Breast epithelium (tissue), 4 donors: ENCODE data around the gene H1-8. TPM values are rescaled to one million over a fixed set of nuclear protein-coding genes. Genes with fewer than 3 reads are reported as not detected.

Experiments
- DNase-seq, 2 donors: peaks; one replicate each; pipeline ENCODE4 v3.0.0-alpha.2; 2019; ENCODE audit warnings: low spot score in 2 of 2
- H3K27ac ChIP-seq, 2 donors: fragments of 200-600 bp; sonication (generic) in 1 of 2; one replicate each; pipeline ENCODE4 v1.5.1; 2016 to 2019; ENCODE audit warnings: mild to moderate bottlenecking in 1 of 2
- H3K27me3 ChIP-seq, 2 donors: fragments of 200-600 bp; sonication (generic) in 1 of 2; one replicate each; pipeline versions ENCODE4 v1.5.1 to v1.6.0; 2017 to 2019; ENCODE audit warnings: control low read depth in 1 of 2, mild to moderate bottlenecking in 1 of 2
- H3K36me3 ChIP-seq: fragments of 200-600 bp; one replicate; pipeline ENCODE4 v1.5.1; 2019
- H3K4me1 ChIP-seq, 2 donors: fragments of 200-600 bp; sonication (generic); one replicate each; pipeline ENCODE4 v1.5.1; 2016 to 2019; ENCODE audit warnings: control low read depth in 1 of 2
- H3K4me3 ChIP-seq, 3 donors: fragments of 200-600 bp; sonication (generic); 1 replicate in 2 of 3; 2 replicates in 1 of 3; pipeline ENCODE4 v1.5.1; 2016 to 2019; ENCODE audit warnings: mild to moderate bottlenecking in 3 of 3, moderate library complexity in 2 of 3
- H3K9me3 ChIP-seq, 2 donors: fragments of 200-600 bp; sonication (generic) in 1 of 2; one replicate each; pipeline ENCODE4 v1.5.1; 2016 to 2019; ENCODE audit warnings: control low read depth in 1 of 2
- CTCF ChIP-seq, 3 donors: fragments of 450-650 bp; IDR thresholded peaks; one replicate each; pipeline ENCODE4 v1.5.1; 2016 to 2017; ENCODE audit warnings: antibody characterized with exemption in 3 of 3, mild to moderate bottlenecking in 3 of 3, moderate library complexity in 3 of 3
- POLR2A ChIP-seq: fragments of 450-650 bp; IDR thresholded peaks from one replicate; pipeline ENCODE4 v1.6.1; 2016; ENCODE audit warnings: antibody characterized with exemption, mild to moderate bottlenecking, moderate library complexity
- POLR2AphosphoS5 ChIP-seq, 3 donors: sonication (generic); formaldehyde crosslinking; IDR thresholded peaks; one replicate each; pipeline ENCODE4 v1.6.1; 2017; ENCODE audit warnings: antibody characterized with exemption in 3 of 3
- intact Hi-C: fragments of 100-400 bp; cut with DNase I; formaldehyde crosslinking; loops from one replicate; pipeline ENCODE4 v1.15.1; 2023; ENCODE audit warnings: low total_unique reads
- total RNA-seq, 3 donors: library from RNA; depleted of rRNA; stranded (reverse); fragments of >200 nt; gene quantifications; one replicate each; pipeline ENCODE4 v1.1.0, GENCODE V29; 2016

The H1-8 gene
- total RNA-seq, 3 donors from 2014 or later: not detected

- H3K9me3 ChIP-seq: no peaks in the 10 kb centered on the region
- intact Hi-C loops: no loop called here
- no peak overlapping the region for H3K27ac ChIP-seq
- no peak overlapping the region for H3K4me3 ChIP-seq
- no peak for TF ChIP-seq POLR2AphosphoS5 (IDR thresholded peaks at IDR 0.05)
- no peak for TF ChIP-seq CTCF (IDR thresholded peaks at IDR 0.05)
- H3K4me1 ChIP-seq: no peaks in the 10 kb centered on the region
- no peaks in the 10 kb centered on the region for H3K27me3 ChIP-seq
- DNase-seq: no peak
- H3K36me3 ChIP-seq: no peaks in the 10 kb centered on the region
Measured at GRCh38 chr3:129536374-129536667, 6.7 kb upstream of the H1-8 start.

- no peaks in the 10 kb centered on the region for H3K4me1 ChIP-seq
- no peaks in the 10 kb centered on the region for H3K27me3 ChIP-seq
- intact Hi-C loops: no loop called here
- no peaks in the 10 kb centered on the region for H3K9me3 ChIP-seq
- no peak overlapping the region for H3K27ac ChIP-seq
- no peak for TF ChIP-seq CTCF (IDR thresholded peaks at IDR 0.05)
- no peak for TF ChIP-seq POLR2A
- TF ChIP-seq POLR2AphosphoS5 (IDR thresholded peaks at IDR 0.05): no peak
- no peak overlapping the region for H3K4me3 ChIP-seq
- H3K36me3 ChIP-seq: no peaks in the 10 kb centered on the region
- DNase-seq: no peak
Measured at GRCh38 chr3:129536804-129537203, 6.2 kb upstream of the H1-8 start.

- Histone ChIP-seq H3K4me1 (no peaks in the 10 kb centered on the region), H3K27ac (no peak overlapping the region), H3K9me3 (no peaks in the 10 kb centered on the region), H3K36me3 (no peaks in the 10 kb centered on the region), H3K27me3 (no peaks in the 10 kb centered on the region), H3K4me3 (no peak overlapping the region)
- DNase-seq: no peak
- intact Hi-C loops: no loop called here
- TF ChIP-seq CTCF (IDR thresholded peaks at IDR 0.05) (no peak), POLR2A (no peak), POLR2AphosphoS5 (IDR thresholded peaks at IDR 0.05) (no peak)
Measured at GRCh38 chr3:129539206-129539605, 3.8 kb upstream of the H1-8 start.

- H3K27me3 ChIP-seq: no peaks in the 10 kb centered on the region
- no peak for DNase-seq
- H3K27ac ChIP-seq: no peak overlapping the region
- TF ChIP-seq POLR2AphosphoS5 (IDR thresholded peaks at IDR 0.05) (no peak), CTCF (IDR thresholded peaks at IDR 0.05) (no peak), POLR2A (no peak)
- no peaks in the 10 kb centered on the region for H3K36me3 ChIP-seq
- no peaks in the 10 kb centered on the region for H3K9me3 ChIP-seq
- no peak overlapping the region for H3K4me3 ChIP-seq
- no peaks in the 10 kb centered on the region for H3K4me1 ChIP-seq
- intact Hi-C loops: no loop called here
Measured at GRCh38 chr3:129540776-129541516, 2.0 kb upstream of the H1-8 start.

GRCh38 chr3:129542747-129543146 is 228 bp upstream of the H1-8 start:
- DNase-seq: no peak
- intact Hi-C loops: no loop called here
- Histone ChIP-seq H3K36me3 (no peaks in the 10 kb centered on the region), H3K27ac (no peak overlapping the region), H3K4me1 (no peaks in the 10 kb centered on the region), H3K27me3 (no peaks in the 10 kb centered on the region), H3K9me3 (no peaks in the 10 kb centered on the region), H3K4me3 (no peak overlapping the region)
- TF ChIP-seq POLR2A: no peak
- TF ChIP-seq POLR2AphosphoS5 (IDR thresholded peaks at IDR 0.05): no peak
- TF ChIP-seq CTCF (IDR thresholded peaks at IDR 0.05): no peak
